HCT116 (cell line): Measurements from ENCODE around the gene PGAM4.

ENCODE experiments used
- CTCF ChIP-seq, 3 experiments: fragments of 200-600 bp in 1 of 3; sonication (generic) in 1 of 3; IDR thresholded peaks in 2 of 3; conservative IDR thresholded peaks in 1 of 3; 2 replicates each; pipeline ENCODE4 v1.5.1; 2012 to 2017; ENCODE audit warnings: low read depth in 2 of 3, low read length in 2 of 3, antibody characterized with exemption in 1 of 3, borderline replicate concordance in 1 of 3, control low read depth in 1 of 3, mild to moderate bottlenecking in 1 of 3, mixed read lengths in 1 of 3, mixed run types in 1 of 3, moderate library complexity in 1 of 3; ENCODE audit not compliant: insufficient read depth in 1 of 3
- POLR2A ChIP-seq: IDR thresholded peaks from 2 replicates; pipeline ENCODE4 v1.7.0; 2011; ENCODE audit warnings: borderline replicate concordance; ENCODE audit not compliant: insufficient read depth, insufficient read length; ENCODE audit errors: extremely low read depth
- RAD21 ChIP-seq: IDR thresholded peaks from 2 replicates; pipeline ENCODE4 v1.6.1; 2012; ENCODE audit warnings: low read depth, mild to moderate bottlenecking
- ZFX ChIP-seq: fragments of 450-650 bp; IDR thresholded peaks from 2 replicates; pipeline ENCODE4 v1.6.1; 2017
- ZNF274 ChIP-seq: fragments of 200-500 bp; sonication (Bioruptor generic); IDR thresholded peaks from 2 replicates; pipeline ENCODE4 v1.6.1; 2014; ENCODE audit warnings: mild to moderate bottlenecking, low read depth, low read length, inconsistent platforms

- TF ChIP-seq ZNF274 (no peak), CTCF (IDR thresholded peaks at IDR 0.05 in 2 of 3, conservative IDR thresholded peaks at IDR 0.05 in 1 of 3; ENCODE audit: borderline replicate concordance in 1 of 3, insufficient read depth in 1 of 3, low read depth in 2 of 3, low read length in 2 of 3) (no peak), POLR2A (no peak), ZFX (no peak), RAD21 (no peak)
Observed at GRCh38 chrX:77930581-77930980, 38.9 kb downstream of the PGAM4 start.
